GM19240 (cell line): ENCODE results near the gene MDGA2.

Experiments
- DNase-seq: peaks from one replicate; pipeline ENCODE4 v3.0.0; 2011; ENCODE audit warnings: low spot score; ENCODE audit not compliant: insufficient read length

MDGA2 gene

DNA sequence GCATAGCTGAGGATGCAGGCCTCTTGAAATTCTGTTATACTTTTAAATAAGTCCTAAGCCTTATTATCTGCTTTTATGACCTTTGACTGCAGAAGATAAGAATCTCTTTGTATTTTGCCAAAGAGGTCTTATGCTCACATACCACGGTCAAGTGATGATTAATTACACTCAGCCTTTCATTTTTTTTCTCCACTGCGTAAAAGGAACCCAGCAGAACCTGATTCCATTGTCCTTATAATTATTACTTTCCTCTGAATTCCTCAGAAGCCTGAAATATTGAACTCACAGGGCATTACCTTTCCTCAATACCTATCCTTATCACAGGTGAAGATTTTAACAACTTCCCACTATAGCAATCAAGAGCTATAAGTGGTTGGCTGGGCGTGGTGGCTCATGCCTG lies 525.1 kb downstream of the MDGA2 start:
- DNase-seq, result no peak

DNA sequence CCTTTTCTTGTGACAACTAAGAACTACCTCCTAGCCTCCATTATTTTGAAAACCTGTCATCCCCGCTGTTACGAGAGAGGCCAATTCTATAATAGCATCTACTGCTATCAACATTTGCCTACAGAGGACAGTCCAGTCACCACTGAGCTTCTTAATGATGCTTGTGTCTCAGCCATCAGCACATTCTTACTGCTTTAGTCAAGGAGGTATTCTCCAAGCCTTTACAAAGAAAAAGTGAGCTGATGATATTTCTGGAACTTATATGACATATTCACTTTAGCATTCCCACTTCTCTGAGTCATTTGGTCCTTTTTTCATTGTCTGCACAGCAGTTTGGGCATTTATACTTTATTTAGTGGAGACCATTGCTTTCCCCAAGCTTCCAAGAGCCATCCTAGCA lies 526.1 kb downstream of the MDGA2 start:
- DNase-seq, result no peak

DNA sequence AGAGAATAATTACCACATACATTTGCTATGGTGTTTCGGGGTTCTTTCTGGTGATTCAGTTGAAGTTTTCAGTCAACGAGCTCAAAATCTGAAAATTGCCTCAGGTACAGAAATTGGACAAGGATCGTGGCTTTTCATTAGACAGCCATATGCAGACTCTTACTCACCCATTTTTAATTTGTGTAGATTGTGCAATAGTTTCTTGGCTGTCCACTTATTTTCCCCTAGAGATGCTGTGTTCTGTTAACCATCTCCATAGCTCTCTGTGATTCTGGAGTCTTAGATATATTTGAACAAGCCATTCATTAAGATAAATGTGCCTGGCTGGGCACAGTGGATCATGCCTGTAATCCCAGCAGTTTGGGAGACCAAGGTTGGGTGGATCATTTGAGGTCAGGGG lies 526.7 kb downstream of the MDGA2 start:
- no peak for DNase-seq

DNA sequence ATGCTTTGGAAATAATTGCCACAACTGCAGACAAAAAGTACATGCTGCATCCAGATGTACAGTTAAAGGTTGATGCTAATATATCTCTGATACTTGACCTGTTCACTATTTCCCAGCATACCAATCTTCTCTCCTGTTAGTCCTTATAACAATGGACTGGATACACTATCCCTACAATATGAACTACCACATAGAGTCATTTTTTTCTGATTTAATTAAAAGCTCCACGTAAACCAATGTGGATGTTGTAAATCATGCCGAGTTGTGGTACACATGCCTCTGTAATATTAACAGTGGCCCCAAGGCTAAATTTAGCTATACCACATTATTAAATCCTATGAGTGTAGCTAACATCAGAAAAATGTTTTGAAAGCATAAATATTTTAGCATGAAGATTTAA lies 554.8 kb downstream of the MDGA2 start:
- no peak for DNase-seq

DNA sequence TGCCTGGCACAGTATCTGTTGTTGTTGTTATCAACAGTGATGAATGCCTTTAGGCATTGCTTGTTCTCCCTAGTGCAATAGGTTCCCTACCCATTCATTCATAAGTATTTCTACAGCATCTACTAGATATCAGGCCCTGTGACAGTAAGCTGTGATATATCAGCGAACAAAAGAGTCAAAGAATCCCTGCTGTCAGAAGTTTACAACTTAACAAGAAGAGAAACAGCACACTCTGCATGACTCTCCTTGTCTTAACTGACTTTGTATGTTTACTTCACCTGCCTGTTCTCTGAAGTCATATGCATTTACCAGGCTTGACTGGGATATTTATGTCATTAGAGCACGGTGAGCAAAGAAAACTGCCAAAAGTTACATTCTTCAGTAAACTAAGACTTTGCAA lies 571.6 kb downstream of the MDGA2 start:
- no peak for DNase-seq

DNA sequence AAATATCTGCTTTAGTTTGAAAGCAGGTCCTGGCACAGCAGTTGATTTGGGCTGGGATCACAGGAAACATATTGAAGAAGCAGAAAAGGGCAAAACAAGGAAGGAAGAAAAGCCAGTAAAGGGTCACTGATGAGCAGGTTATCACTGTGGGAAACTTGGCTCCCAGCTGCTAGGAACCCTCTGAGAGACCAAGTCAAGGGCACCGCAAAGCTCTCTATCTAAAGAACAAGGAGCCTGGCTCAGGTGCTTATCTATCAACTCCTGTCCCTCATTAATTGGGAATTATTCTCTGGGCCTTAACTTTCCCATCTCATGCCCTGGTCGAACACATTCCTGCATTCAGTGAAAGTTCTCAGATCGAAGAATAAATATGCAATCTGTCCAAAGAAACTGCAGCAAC lies 572.9 kb downstream of the MDGA2 start:
- no peak for DNase-seq

DNA sequence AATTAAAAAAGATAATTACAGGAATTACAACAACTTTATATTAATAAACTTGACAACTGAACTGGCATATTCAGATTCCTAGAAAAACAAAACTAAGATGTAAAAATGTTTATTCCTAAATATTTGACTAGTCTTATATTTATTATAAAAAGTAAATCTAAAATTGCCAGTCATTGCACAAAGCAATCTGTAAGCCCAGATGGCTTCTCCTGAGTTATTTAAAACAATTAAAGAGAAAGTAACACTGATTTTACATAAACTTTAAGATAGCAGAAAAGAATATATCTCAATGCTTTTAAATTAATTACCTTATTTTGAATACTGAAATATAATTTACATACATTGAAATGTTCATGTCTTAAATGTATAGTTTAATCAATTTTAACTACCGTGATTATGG lies 589.7 kb downstream of the MDGA2 start:
- DNase-seq, result no peak

DNA sequence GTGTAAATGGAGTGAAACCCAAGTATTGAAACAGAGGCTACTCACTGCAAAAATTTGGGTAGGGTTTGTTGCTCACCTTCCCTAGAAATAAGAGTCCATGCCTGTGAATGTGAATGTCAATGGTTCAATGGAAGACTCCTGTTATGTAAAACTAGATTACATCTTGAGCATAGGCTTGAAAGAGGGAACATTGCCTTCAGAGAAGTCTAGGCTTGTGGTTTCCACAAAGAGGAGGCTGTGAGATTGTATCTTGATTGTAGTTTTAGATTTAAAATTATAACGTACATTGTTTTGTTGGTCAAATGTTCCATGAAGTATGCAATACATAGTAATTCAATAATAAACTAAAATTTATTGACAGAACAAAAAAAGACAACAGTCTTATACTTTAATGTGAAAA lies 610.1 kb downstream of the MDGA2 start:
- DNase-seq, result no peak

DNA sequence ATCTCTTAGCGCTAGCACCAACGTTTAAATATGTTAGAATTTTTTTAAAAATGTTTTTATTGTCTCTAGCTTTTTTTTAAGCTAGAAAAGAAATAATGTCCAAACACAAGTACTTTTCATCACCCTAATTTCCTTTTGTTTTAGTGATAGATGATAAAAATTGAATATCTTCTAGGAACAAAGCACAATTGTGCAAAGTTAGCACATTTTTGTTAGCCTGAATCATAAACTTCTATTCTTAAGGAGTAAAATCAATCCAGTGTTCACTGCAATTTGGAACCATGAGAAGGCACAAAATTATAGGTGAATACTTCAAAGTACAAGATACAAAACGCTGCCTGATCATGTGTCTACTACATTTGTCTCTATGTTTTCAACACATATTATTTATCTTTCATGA lies 615.4 kb downstream of the MDGA2 start:
- no peak for DNase-seq

DNA sequence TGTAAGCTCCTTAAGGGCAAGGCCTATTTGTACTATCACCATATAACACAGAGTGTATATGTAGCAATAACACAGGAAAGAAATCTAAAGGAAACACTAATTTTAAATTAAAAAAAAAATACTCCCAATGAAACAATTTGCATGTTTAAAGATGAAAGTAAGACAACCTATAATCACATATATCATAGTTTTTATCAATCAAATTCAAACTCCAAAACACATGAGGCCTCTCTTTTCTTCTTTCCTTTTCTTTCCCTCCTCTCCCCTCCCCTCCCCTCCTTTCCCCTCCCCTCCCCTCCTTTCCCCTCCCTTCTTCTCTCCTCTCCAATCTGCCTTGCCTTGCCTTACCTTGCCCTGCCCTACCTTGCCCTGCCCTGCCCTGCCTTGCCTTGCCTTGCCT lies 618.0 kb downstream of the MDGA2 start:
- DNase-seq, result no peak

DNA sequence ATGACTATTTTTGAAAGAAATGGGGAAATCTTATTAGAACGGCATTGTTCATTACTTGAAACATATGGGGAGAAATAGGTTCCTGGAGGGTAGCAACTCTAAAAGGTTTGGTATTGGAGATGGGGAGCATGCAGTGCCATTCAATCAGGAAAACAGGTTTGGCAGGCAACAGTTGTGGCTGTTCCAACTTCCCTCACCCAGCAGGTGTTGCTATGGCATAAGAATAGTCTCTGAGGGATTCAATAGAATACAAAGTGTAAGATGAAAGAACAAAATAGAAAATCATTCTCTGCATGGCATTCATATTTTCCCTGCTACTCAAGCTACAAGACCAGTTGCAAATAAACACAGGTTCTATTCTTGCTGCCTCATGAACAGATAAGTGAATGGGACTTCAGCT lies 630.6 kb downstream of the MDGA2 start:
- no peak for DNase-seq

DNA sequence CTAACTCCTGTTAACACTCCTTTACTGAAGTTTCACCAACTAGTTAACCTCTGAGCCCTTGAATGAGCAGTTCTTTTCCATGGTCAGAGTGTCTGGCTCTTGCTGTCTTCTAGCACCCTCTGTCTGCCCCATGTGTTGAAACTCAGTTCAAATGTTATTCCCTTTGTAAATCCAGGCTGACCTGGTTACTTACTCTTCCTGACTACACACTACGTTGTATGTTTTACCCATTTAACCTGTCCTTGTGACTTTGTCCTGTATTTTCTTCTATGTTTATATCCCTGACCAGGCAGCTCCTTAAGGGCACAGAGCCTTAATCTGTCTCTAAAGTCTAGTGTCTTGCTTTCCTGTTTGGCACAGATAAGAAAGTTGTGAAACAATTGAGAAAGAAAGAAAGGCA lies 634.9 kb downstream of the MDGA2 start:
- no peak for DNase-seq

DNA sequence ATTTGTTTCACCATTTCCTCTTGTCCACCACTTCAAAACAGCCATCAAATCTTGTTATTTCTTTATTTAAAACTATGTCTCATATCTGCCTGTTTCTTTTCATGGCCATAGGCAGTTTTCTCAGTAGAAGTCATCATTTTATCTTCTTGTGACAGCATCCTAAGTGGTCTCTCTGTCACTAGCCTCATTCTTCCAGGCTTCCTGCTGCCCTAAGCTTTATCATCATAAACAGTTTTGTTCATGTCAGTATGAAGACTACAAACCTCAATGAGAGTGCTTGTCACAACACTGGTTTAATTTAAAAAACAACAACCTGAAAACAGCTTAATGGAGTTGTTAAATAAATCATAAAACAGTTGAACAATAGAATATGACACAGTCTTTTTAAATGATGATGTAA lies 636.1 kb downstream of the MDGA2 start:
- DNase-seq, result no peak

DNA sequence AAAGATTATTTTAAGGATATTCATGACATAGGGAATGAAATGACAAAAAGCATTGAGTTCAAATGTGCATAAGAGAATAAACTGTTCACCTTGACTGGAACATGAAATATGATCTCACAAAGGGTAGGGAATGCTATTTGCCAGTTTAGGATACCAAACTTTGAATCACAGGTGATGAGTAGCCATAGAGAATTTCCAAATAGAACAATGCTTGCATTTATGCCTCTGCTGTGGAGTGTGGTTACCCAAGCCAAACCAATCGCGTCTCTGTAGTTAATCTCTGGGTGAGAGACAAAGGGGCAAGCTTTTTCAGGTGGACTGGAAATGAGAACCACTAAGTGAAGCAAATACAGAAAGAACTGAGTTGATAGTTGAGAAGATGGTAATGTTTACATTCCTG lies 652.7 kb downstream of the MDGA2 start:
- DNase-seq, result no peak

DNA sequence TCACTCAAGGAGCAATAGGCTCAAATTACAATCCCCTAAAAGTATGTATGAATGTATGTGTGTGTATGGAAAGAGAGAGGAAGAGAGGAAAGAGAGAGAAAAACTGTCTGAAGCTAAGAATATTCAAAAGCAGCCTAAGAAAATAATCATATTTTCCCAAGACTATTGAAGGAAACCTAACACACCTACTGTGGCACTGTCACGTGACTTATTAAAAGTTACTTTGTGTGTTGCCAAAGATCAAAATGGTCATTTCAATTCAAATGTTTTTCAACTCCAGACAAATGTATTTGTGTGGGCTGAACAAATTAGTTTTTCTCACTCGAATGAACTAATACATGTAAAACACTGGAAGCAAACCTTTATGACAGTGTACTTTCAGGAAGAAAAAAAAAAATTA lies 654.9 kb downstream of the MDGA2 start:
- no peak for DNase-seq

DNA sequence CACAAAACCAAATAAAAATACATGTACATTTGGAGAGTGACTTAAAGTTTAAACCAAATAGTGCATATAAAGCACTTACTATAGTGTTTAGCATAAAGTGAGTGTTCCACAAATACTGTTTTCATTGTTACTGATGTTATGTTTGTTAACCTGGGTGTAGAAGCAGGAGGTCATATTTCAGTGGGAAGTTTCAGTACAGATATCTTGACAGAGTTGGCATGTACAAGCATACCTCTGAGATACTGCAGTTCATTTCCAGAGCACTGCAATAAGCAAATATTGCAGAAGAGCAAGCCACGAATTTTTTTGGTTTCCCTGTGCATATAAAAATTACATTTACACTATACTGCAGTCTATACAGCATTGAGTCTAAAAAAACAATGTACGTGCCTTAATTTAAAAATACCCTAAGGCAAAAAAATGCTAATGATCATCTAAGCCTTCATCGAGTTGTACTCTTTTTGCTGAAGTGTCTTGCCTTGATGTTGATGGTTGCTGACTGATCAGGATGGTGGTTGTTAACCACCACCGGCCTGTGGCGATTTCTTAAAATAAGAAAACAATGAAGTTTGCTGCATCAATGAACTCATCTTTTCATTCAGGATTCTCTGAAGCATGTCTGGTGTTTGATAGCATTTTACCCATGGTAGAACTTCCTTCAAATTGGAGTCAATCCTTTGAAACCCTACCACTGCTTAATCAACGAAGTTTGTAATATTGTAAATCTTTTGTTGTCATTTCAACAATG lies 662.7 kb downstream of the MDGA2 start:
- no peak for DNase-seq

DNA sequence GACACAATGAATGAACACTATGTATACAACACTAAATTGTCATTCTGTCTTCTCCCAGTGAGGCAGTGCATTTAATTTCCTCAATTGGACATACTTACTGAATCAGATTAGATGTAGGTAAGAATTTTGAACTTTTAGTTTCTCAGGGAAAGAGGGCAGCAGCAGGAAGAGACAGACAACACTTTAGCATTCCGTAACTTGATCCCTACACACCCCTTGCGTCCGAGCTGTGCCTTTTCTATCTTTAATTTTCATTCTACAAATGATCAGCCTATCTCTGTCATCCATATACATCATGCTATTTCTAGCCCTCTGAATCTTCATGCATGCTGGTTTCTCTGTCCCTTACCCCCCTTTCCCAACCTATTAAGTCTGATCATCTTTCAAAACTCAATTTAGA lies 665.8 kb downstream of the MDGA2 start:
- DNase-seq, result no peak

DNA sequence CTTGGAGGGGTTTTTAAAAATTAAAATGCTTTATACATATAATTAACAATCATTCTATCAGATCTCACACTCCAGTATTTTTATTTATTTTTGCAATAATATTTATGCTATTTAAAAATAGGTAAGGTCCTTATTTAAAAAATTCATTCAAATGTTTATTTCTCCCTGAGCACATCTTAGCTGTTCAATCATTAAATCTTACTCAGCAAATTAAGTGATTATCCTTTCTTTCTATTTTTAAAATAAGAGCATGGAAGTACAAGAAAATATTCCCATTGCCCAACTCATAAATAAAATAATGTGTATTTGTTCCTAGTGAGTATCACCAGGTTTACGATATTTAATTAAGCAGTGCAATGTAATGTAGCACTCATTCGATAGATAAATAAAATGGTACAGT lies 666.7 kb downstream of the MDGA2 start:
- no peak for DNase-seq

DNA sequence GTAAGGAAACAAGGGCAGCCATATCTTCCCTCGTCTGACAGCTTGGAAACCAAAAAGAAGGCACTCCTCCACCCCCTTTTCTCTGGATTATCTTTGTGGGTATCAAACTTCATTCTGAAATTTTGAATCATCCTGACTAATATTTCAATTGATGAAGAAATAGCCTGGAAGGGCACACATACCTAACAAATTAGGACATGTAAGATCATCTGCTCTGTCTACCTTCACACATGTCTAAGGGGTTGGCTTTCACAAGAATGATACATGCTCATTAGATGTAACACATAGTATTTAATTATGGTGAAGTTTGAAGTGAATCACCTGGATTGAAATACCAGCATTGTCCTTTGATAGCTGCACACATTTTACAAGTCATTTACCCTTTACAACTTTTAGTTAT lies 675.7 kb downstream of the MDGA2 start:
- DNase-seq, result no peak

DNA sequence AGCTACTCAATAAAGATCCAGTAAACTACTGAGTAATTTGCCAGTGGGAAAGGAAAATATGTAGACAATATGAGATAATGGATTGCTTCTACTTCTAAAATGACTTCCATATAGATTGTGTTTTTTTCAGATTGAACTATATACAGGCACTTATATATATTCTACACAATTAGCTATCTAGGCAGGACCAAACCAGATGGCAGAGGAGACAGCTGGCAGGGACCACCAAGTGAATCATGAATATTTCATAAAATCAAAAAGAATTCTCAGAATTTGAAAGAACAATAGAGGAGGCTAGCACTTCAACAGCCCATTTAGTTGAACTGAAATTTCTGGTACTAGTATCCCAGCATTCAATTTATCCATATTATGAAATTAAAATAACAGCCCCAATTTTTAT lies 685.8 kb downstream of the MDGA2 start:
- no peak for DNase-seq

DNA sequence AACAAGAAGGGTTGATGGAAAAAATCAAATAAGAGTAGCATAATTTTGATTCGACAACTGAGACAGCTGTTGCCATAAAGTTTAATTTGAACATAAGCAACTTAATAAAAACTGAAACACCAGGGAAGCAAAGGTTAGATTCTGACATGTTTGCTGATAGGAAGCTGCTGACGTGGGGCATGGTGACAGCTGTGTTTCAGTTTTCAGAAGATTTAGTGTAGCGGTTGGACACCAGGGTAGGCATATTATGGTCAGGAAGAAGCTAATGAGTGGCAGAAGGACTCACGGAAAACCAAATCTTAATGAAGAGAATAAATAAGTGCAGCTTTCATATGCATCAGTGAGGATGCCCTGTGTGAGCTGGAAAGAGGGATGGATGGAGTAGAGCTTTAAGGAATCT lies 687.1 kb downstream of the MDGA2 start:
- no peak for DNase-seq

DNA sequence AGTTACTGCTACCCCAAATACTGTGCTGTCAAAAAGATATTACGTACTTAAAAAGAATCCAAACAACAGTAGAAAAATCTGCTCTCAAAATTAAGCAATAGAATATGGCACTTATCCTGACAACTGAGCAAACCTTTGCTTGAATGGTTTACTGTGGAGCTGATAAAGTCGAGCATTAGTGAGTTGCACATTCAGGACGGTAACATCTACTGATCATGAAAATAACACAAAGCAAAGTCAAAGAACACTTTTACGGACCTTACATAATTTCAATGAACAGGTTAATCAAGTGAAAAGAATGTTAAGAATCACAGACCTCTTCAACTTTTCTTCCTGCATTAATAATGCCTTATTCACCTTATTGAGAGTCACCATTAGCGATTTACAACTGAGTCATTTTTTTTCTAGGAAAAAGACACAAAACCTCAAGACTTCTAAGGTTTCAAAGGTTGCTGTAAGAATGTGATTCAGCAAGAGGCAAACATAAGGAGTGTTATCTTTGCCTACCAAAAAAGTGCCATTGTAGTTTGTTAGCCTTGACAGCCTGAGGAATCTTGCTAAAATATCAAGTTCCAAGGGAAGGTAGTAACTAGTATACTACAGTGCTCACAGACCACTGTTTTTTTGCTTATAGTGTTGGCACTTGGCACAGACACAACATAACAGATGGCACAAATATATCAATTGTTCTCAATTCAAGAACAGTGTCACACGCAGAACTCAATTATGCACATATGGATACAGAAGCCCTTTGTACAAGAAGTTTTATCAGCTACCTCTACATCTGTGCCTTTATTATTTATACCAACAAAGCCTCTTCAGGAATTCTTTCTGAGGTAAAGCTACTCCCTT lies 689.6 kb downstream of the MDGA2 start:
- DNase-seq, result no peak

DNA sequence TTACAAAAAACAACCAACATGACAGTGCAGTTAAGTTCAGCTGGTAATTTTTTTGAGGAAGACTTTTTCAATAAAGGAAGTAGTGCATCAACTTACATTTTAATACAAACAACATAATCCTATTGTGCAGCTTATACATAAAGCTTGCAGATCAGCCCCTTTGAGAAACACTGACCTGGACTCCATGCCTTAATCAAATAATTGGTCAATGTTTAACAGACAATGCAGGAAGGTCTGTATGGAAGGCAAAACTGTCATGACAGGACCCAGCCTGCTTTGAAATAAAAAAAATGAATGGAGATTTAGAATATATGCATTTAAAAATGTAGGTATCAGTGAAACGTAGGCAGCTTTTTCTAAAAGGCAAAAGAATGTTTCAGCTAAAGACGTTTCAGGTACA lies 702.1 kb downstream of the MDGA2 start:
- DNase-seq, result no peak
